Gastroesophageal sphincter (tissue), 3 donors: ENCODE measurements around the gene FAM156A.
"Not testable (repeated sequence)": the region's sequence is repeated elsewhere in the genome, so short reads cannot be mapped to it uniquely, and the experiment has no call there.

Experiments used
- EP300 ChIP-seq: sonication (generic); formaldehyde crosslinking; IDR thresholded peaks from one replicate; pipeline ENCODE4 v1.6.1; 2017; ENCODE audit warnings: antibody characterized with exemption, mild to moderate bottlenecking
- POLR2A ChIP-seq, 2 donors: fragments of 450-650 bp; IDR thresholded peaks; one replicate each; pipeline ENCODE4 v1.6.1; 2017; ENCODE audit warnings: antibody characterized with exemption in 2 of 2, mild to moderate bottlenecking in 2 of 2, moderate library complexity in 1 of 2
- POLR2AphosphoS5 ChIP-seq: sonication (generic); formaldehyde crosslinking; IDR thresholded peaks from one replicate; pipeline ENCODE4 v1.6.1; 2017; ENCODE audit warnings: antibody characterized with exemption
- TF ChIP-seq, protein P1 (sequence below), 4 experiments: fragments of 200-600 bp in 2 of 4; fragments of 450-650 bp in 2 of 4; sonication (generic) in 1 of 4; IDR thresholded peaks; one replicate each; pipeline ENCODE4 v1.5.1; 2017 to 2019; ENCODE audit warnings: antibody characterized with exemption in 4 of 4, mild to moderate bottlenecking in 2 of 4, moderate library complexity in 2 of 4

- not testable (repeated sequence) for TF ChIP-seq POLR2A (IDR thresholded peaks at IDR 0.05); POLR2AphosphoS5; EP300
- TF ChIP-seq, protein P1, sequence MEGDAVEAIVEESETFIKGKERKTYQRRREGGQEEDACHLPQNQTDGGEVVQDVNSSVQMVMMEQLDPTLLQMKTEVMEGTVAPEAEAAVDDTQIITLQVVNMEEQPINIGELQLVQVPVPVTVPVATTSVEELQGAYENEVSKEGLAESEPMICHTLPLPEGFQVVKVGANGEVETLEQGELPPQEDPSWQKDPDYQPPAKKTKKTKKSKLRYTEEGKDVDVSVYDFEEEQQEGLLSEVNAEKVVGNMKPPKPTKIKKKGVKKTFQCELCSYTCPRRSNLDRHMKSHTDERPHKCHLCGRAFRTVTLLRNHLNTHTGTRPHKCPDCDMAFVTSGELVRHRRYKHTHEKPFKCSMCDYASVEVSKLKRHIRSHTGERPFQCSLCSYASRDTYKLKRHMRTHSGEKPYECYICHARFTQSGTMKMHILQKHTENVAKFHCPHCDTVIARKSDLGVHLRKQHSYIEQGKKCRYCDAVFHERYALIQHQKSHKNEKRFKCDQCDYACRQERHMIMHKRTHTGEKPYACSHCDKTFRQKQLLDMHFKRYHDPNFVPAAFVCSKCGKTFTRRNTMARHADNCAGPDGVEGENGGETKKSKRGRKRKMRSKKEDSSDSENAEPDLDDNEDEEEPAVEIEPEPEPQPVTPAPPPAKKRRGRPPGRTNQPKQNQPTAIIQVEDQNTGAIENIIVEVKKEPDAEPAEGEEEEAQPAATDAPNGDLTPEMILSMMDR (IDR thresholded peaks at IDR 0.05): not testable (repeated sequence)
Measured at GRCh38 chrX:52930214-52930613, 28.1 kb downstream of the FAM156A start.
